Colonic mucosa (tissue), 4 donors: ENCODE results near the gene RADIL. TPM values are rescaled to one million over a fixed set of nuclear protein-coding genes. Genes with fewer than 3 reads are reported as not detected.

ENCODE experiments used
- DNase-seq: peaks from one replicate; pipeline ENCODE4 v3.0.0-alpha.2; 2020
- H3K27ac ChIP-seq: fragments of 200-600 bp; one replicate; pipeline ENCODE4 v1.8.0; 2021
- H3K27me3 ChIP-seq: fragments of 200-600 bp; one replicate; pipeline ENCODE4 v1.8.0; 2021
- H3K36me3 ChIP-seq: fragments of 200-600 bp; one replicate; pipeline ENCODE4 v1.8.0; 2021
- H3K4me1 ChIP-seq: fragments of 200-600 bp; one replicate; pipeline ENCODE4 v1.8.0; 2021; ENCODE audit warnings: mild to moderate bottlenecking
- H3K4me3 ChIP-seq: fragments of 200-600 bp; one replicate; pipeline ENCODE4 v1.8.0; 2021
- H3K9ac ChIP-seq, 2 donors: one replicate each; pipeline ENCODE4 v1.7.0; 2013; ENCODE audit warnings: control low read depth in 2 of 2, low read depth in 2 of 2, low read length in 2 of 2
- H3K9me3 ChIP-seq: fragments of 200-600 bp; one replicate; pipeline ENCODE4 v1.8.0; 2021
- intact Hi-C: fragments of 100-400 bp; cut with DNase I; formaldehyde crosslinking; loops from one replicate; pipeline ENCODE4 v1.14.1; 2022
- total RNA-seq, 2 donors: library from RNA; stranded (reverse); fragmentation: NEBNext Ultra II Directional in 1 of 2; extraction: Animal tissue kit (Norgen Biotek cat#: 25700) in 1 of 2; gene quantifications; one replicate each; pipeline ENCODE4 v1.2.1, GENCODE V29; 2021
- TF ChIP-seq, protein P1 (sequence below): fragments of 200-600 bp; IDR thresholded peaks from one replicate; pipeline ENCODE4 v1.8.0; 2022; ENCODE audit warnings: antibody characterized with exemption, mild to moderate bottlenecking
- donor health status: healthy.
- donor health status: DM: no; HTN: no; CAD: no.
- donor health status: DM: no; HTN: no; CAD: no.

The RADIL gene
- total RNA-seq, 2 donors from 2014 or later = 0.54 to 1.9 TPM

DNA sequence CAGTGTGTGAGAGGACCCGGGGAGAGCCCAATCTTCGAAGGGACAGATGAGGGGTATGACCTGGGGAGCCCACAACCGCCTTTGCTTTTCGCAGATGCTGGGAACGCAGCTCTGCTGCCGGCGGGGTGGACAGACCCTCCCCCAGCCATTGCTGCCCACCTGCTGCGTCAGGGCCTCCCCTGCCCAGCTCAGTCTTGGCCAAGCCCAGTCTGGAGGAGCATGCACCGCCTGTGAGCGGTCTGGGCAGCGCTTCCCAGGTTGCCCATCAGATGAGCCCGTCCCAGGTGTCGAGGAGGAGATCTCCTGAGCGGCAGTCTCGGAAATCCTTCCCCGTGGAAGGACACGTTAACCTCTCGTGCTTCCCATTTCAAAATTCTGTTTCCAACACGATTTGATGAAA lies 125.4 kb downstream of the RADIL start:
- DNase-seq = no peak
- Histone ChIP-seq H3K9ac (no peak overlapping the region), H3K9me3 (no peaks in the 10 kb centered on the region), H3K4me1 (no peaks in the 10 kb centered on the region), H3K27ac (no peak overlapping the region), H3K27me3 (no peaks in the 10 kb centered on the region), H3K4me3 (no peak overlapping the region), H3K36me3 (peaks cover 21% of the 10 kb centered on the region)
- intact Hi-C loops = no loop called here
- TF ChIP-seq, protein P1, sequence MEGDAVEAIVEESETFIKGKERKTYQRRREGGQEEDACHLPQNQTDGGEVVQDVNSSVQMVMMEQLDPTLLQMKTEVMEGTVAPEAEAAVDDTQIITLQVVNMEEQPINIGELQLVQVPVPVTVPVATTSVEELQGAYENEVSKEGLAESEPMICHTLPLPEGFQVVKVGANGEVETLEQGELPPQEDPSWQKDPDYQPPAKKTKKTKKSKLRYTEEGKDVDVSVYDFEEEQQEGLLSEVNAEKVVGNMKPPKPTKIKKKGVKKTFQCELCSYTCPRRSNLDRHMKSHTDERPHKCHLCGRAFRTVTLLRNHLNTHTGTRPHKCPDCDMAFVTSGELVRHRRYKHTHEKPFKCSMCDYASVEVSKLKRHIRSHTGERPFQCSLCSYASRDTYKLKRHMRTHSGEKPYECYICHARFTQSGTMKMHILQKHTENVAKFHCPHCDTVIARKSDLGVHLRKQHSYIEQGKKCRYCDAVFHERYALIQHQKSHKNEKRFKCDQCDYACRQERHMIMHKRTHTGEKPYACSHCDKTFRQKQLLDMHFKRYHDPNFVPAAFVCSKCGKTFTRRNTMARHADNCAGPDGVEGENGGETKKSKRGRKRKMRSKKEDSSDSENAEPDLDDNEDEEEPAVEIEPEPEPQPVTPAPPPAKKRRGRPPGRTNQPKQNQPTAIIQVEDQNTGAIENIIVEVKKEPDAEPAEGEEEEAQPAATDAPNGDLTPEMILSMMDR = no peak

GRCh38 chr7:4755045-4755444 lies 128.5 kb downstream of the RADIL start:
- Histone ChIP-seq H3K36me3 (peaks cover 16% of the 10 kb centered on the region), H3K27ac (no peak overlapping the region), H3K27me3 (no peaks in the 10 kb centered on the region), H3K4me3 (no peak overlapping the region), H3K4me1 (no peaks in the 10 kb centered on the region), H3K9ac (no peak overlapping the region), H3K9me3 (no peaks in the 10 kb centered on the region)
- no peak for DNase-seq
- TF ChIP-seq, protein P1 = no peak
- intact Hi-C loops = no loop called here

GRCh38 chr7:4754433-4755010 lies 129.0 kb downstream of the RADIL start:
- DNase-seq = no peak
- Histone ChIP-seq H3K9me3 (no peaks in the 10 kb centered on the region), H3K4me3 (no peak overlapping the region), H3K27ac (no peak overlapping the region), H3K36me3 (peaks cover 16% of the 10 kb centered on the region), H3K9ac (no peak overlapping the region), H3K27me3 (no peaks in the 10 kb centered on the region), H3K4me1 (no peaks in the 10 kb centered on the region)
- TF ChIP-seq, protein P1 = no peak
- intact Hi-C loops = loop anchor here (5.0 kb wide), 2 partner anchors 72 to 112 kb away; partner anchors contain the start of gene FOXK1

- H3K27ac ChIP-seq = no peak overlapping the region
- intact Hi-C loops = loop anchor here (5.0 kb wide), 2 partner anchors 72 to 112 kb away; partner anchors contain the start of gene FOXK1
- H3K9ac ChIP-seq = no peak overlapping the region
- no peak overlapping the region for H3K4me3 ChIP-seq
- DNase-seq = peak; percentile 90
- TF ChIP-seq, protein P1 = peak; percentile 86
- H3K4me1 ChIP-seq = no peaks in the 10 kb centered on the region
- H3K9me3 ChIP-seq = no peaks in the 10 kb centered on the region
- no peaks in the 10 kb centered on the region for H3K27me3 ChIP-seq
- H3K36me3 ChIP-seq = peaks cover 16% of the 10 kb centered on the region
Observed at GRCh38 chr7:4753598-4754432, 129.7 kb downstream of the RADIL start.

- no peak for DNase-seq
- TF ChIP-seq, protein P1 = no peak
- H3K4me3 ChIP-seq = no peak overlapping the region
- H3K9ac ChIP-seq = no peak overlapping the region
- intact Hi-C loops = loop anchor here (5.0 kb wide), 2 partner anchors 69 to 109 kb away; partner anchors contain the start of gene FOXK1
- no peaks in the 10 kb centered on the region for H3K9me3 ChIP-seq
- H3K4me1 ChIP-seq = peaks cover 3% of the 10 kb centered on the region
- no peaks in the 10 kb centered on the region for H3K27me3 ChIP-seq
- no peak overlapping the region for H3K27ac ChIP-seq
- peaks cover 16% of the 10 kb centered on the region for H3K36me3 ChIP-seq
Observed at GRCh38 chr7:4751398-4751947, 132.0 kb downstream of the RADIL start.
